ENCODE data around the gene ASCC3.

The ASCC3 gene

DNA sequence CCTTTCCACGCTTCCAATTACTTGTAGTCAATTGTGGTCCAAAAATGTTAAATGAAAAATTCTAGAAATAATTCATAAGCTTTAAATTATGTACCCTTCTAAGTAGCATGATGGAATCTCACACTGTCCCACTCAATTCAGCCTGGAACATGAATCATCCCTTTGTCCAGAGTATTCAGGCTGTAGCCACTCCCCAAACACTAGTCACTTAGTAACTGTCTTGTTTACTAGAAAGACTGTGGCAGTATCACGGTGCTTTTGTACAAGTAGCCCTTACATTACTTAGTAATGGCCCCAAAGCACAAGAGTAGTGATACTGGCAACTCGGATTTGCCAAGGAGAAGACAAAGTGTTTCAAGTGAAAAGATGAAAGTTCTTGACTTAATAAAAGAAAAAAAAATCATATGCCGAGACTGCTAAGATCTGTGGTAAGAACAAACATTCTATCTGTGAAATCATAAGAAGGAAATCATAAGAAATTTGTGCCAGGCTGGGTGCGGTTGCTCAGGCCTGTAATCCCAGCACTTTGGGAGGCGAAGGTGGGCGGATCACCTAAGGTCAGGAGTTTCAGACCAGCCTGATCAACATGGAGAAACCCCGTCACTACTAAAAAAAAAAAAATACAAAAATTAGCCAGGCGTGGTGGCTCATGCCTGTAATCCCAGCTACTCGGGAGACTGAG is 247.9 kb downstream of the ASCC3 start:
- H3K4me3 ChIP-seq (ENCODE audit: low read depth, low read length): no peak overlapping the region
- TF ChIP-seq, protein P1, sequence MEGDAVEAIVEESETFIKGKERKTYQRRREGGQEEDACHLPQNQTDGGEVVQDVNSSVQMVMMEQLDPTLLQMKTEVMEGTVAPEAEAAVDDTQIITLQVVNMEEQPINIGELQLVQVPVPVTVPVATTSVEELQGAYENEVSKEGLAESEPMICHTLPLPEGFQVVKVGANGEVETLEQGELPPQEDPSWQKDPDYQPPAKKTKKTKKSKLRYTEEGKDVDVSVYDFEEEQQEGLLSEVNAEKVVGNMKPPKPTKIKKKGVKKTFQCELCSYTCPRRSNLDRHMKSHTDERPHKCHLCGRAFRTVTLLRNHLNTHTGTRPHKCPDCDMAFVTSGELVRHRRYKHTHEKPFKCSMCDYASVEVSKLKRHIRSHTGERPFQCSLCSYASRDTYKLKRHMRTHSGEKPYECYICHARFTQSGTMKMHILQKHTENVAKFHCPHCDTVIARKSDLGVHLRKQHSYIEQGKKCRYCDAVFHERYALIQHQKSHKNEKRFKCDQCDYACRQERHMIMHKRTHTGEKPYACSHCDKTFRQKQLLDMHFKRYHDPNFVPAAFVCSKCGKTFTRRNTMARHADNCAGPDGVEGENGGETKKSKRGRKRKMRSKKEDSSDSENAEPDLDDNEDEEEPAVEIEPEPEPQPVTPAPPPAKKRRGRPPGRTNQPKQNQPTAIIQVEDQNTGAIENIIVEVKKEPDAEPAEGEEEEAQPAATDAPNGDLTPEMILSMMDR (IDR thresholded peaks at IDR 0.05; ENCODE audit: low read depth, low read length): no peak
- DNase-seq (ENCODE audit: low read depth, low spot score): peak; percentile 80
- in situ Hi-C loops (cut with HindIII; ENCODE audit: low sequenced_read_pairs): no loop called here

DNA sequence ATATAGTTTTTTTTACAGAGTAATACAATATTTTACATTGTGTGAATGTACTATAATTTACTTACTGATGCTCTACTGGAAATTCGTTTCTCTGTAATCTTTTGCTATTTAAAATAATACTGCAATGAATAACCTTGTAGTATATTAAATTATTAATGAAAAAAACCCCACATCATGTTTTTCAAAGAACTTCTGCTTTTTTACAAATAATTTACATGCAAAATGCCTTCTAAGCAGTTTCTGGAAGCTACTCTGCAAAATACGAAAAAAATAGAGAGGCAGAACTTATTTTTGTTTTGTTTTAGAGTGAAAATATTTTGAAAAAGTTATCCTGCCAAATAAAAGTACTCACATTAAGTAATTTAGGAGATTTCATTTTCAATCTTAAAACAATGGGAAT is 250.6 kb downstream of the ASCC3 start:
- no peak overlapping the region for H3K4me3 ChIP-seq (ENCODE audit: low read depth, low read length)
- TF ChIP-seq, protein P1 (IDR thresholded peaks at IDR 0.05; ENCODE audit: low read depth, low read length): no peak
- in situ Hi-C loops (cut with HindIII; ENCODE audit: low sequenced_read_pairs): no loop called here
- DNase-seq (ENCODE audit: low read depth, low spot score): no peak

DNA sequence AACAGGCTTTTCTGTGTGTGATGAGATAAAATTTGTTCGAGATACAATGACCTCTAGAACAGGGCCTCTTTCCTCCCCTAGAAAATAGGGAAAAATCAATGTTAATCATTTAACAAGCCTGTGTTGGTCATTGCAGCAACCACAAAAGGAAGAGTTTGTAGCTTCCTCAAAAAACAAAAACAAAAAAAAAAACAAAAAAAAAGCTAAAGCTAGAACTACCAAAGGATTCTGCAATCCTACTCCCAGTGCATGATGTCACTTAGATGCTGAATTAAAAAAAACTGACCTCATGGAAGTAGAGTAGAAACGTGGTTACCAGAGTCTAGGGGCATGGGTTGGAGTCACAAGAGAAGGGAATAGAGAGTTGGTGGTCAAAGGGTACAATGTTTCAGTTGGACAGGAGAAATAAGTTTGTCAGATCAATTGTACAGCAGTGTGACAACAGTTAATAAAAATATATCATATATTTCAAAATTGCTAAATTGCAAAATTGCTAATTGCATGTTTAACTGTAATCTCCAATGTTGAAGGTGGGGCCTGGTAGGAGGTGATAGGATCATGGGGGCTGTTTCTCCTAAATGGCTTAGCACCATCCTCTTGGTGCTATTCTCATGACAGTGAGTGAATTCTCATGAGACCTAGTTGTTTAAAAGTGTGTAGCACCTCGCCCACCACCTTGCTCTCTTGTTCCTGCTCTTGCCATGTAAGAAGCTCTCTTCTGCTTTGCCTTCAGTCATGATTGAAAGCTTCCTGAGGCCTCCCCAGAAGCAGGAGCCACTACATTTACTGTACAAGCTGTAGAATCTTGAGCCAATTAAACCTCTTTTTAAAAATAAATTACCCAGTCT is 253.0 kb downstream of the ASCC3 start:
- TF ChIP-seq, protein P1 (IDR thresholded peaks at IDR 0.05; ENCODE audit: low read depth, low read length): no peak
- in situ Hi-C loops (cut with HindIII; ENCODE audit: low sequenced_read_pairs): no loop called here
- DNase-seq (ENCODE audit: low read depth, low spot score): no peak
- no peak overlapping the region for H3K4me3 ChIP-seq (ENCODE audit: low read depth, low read length)

DNA sequence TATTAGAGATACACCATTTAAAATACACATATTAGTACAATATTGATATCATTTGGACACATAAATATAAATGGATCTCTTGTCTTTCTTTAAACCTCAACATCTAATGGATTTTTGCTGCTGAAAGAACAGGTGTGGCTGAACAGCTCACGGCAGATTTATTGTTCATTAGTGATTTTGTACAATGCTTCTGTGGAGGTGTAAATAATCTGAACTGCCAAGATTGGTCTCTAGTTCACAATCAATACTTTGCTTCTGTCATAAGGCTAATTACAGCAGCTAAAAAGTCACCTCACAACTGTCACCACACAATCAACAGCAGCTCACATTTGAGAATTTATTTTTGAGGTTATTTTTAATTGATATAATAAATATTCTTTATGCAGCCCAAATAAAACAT is 254.4 kb downstream of the ASCC3 start:
- TF ChIP-seq, protein P1 (IDR thresholded peaks at IDR 0.05; ENCODE audit: low read depth, low read length): no peak
- in situ Hi-C loops (cut with HindIII; ENCODE audit: low sequenced_read_pairs): no loop called here
- no peak for DNase-seq (ENCODE audit: low read depth, low spot score)
- H3K4me3 ChIP-seq (ENCODE audit: low read depth, low read length): no peak overlapping the region

DNA sequence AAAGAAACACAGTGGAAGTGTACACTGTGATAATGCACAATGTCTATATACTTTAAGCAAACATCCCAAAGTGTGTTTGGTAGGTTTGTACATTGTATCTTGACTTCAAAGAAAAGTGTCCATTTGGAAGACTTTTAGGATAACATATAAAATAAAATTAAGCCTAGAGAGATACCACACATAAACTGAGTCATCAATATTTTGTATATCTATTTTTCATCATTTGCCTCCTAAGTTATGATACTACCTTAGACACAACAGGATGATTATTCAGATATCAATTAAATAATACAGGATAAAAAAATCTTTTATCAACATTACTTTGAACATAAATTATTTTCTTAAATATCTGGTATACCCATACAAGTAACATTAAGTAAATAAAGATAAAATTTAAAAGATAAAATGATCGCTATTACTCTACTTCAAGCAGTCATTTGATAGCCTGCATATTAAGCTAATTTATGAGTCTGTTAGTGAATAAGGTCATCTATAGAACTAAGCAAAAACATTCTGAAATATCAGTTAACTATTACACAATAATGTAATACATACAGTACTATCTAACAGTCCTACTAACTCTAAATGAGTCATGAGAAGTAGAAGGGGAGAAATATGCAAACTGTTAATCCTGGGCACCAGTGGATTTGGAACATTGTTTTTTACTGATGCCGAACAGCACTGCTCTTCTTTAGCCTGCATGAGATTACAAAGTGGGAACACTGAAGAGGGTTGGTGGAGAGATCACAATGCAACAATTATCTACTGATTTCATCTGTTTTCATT is 258.0 kb downstream of the ASCC3 start:
- peak; percentile 11 for DNase-seq (ENCODE audit: low read depth, low spot score)
- in situ Hi-C loops (cut with HindIII; ENCODE audit: low sequenced_read_pairs): no loop called here
- TF ChIP-seq, protein P1 (IDR thresholded peaks at IDR 0.05; ENCODE audit: low read depth, low read length): no peak

DNA sequence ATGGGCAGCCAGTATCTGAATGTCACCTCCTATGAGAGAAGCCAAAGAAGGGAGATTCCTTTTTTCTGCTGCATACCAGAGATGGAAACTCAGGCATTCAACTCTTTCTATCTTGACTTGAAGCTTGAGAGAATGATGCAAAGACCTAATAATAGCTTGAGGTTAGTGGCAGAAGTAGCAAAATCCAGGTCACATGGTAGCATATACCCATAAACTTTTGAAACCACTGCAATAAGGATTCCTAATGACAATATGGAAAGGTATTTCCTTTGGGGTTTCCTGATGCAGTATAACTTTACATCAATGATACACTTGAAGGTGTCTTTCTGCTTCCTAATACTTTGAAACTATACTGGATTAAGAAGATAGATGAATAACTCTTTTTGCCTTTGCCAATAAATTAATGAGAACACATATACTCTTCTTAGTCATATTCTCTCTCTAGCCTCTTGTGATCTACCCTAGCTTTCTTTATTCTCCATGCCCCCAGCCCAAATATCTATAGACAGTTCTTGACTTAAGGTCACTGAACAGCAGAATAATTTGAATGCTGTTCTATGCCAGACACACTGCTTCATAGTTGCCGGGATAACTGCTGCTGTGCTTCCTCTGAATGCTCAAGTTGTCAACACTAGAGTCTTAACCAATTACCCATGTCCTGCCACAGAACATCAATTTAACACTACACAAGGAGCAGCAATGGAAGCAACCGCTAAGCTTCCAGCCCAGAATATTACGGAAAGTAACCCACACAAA is 260.9 kb downstream of the ASCC3 start:
- peak; percentile 85 for DNase-seq (ENCODE audit: low read depth, low spot score)
- TF ChIP-seq, protein P1 (IDR thresholded peaks at IDR 0.05; ENCODE audit: low read depth, low read length): no peak
- in situ Hi-C loops (cut with HindIII; ENCODE audit: low sequenced_read_pairs): no loop called here

More for the DNA sequence above, 258.0 kb downstream of the ASCC3 start:
- no peak overlapping the region for H3K4me3 ChIP-seq (ENCODE audit: low read depth, low read length)

More for the DNA sequence above, 260.9 kb downstream of the ASCC3 start:
- H3K4me3 ChIP-seq (ENCODE audit: low read depth, low read length): no peak overlapping the region
